IMR-90 (cell line): ENCODE measurements around the gene RB1. TPM values are rescaled to one million over a fixed set of nuclear protein-coding genes. Genes with fewer than 3 reads are reported as not detected.

Experiments
- ATAC-seq: fragments of 200-7000 bp; cut with Tn5 transposase; 2 replicates; pipeline ENCODE4 v1.9.1; 2020; ENCODE audit warnings: low read depth, mild to moderate bottlenecking, moderate library complexity
- BruUV-seq: library from RNA; stranded (reverse); fragments of 400-500 nt; replicated peaks from 2 replicates; lab custom pipeline; 2021; lab: Mats Ljungman, UMichigan
- CTCF ChIA-PET: fragments of 300-600 bp; formaldehyde crosslinking; extraction: SDS; loops from one replicate; lab custom pipeline; 2021; ENCODE audit warnings: antibody characterized with exemption; lab: Yijun Ruan, JAX
- POLR2A ChIA-PET: fragments of 300-600 bp; sonication (Branson Sonifier 250); formaldehyde crosslinking; loops from one replicate; lab custom pipeline; 2022; ENCODE audit warnings: antibody characterized with exemption; ENCODE audit not compliant: unreplicated experiment; lab: Charles Lee
- DNase-seq: peaks from one replicate; pipeline ENCODE4 v3.0.0; 2013
- H2AFZ ChIP-seq: replicated peaks from 2 replicates; pipeline ENCODE3; 2013; ENCODE audit warnings: low read length, mild to moderate bottlenecking; ENCODE audit not compliant: poor library complexity
- H2AK5ac ChIP-seq: 2 replicates; pipeline ENCODE4 v1.6.1; 2013; ENCODE audit warnings: low read depth, low read length, inconsistent platforms
- H2AK9ac ChIP-seq: replicated peaks from 2 replicates; pipeline ENCODE3; 2013; ENCODE audit warnings: mild to moderate bottlenecking, low read depth, low read length, moderate library complexity; ENCODE audit not compliant: poor library complexity
- H2BK120ac ChIP-seq: 2 replicates; pipeline ENCODE4 v1.6.1; 2013; ENCODE audit warnings: low read depth, low read length, inconsistent platforms
- H2BK15ac ChIP-seq: 3 replicates; pipeline ENCODE4 v1.6.1; 2013; ENCODE audit warnings: low read depth, low read length, inconsistent platforms
- H2BK20ac ChIP-seq: 2 replicates; pipeline ENCODE4 v1.6.1; 2013; ENCODE audit warnings: low read depth, mild to moderate bottlenecking, inconsistent platforms, low read length, moderate library complexity
- H2BK5ac ChIP-seq: 2 replicates; pipeline ENCODE4 v1.6.1; 2013; ENCODE audit warnings: mild to moderate bottlenecking, low read depth, low read length, inconsistent platforms; ENCODE audit not compliant: poor library complexity, severe bottlenecking
- H3K14ac ChIP-seq: replicated peaks from 2 replicates; pipeline ENCODE4 v1.6.1; 2013; ENCODE audit warnings: low read depth, low read length, inconsistent platforms
- H3K18ac ChIP-seq: 2 replicates; pipeline ENCODE4 v1.6.1; 2013; ENCODE audit warnings: low read depth, low read length, control low read depth
- H3K23ac ChIP-seq: 2 replicates; pipeline ENCODE4 v1.6.1; 2013; ENCODE audit warnings: low read depth, low read length, inconsistent platforms
- H3K27ac ChIP-seq: 2 replicates; pipeline ENCODE4 v1.5.1; 2013; ENCODE audit warnings: mild to moderate bottlenecking, control low read depth, low read length; ENCODE audit not compliant: insufficient read depth
- H3K27me3 ChIP-seq: 2 replicates; pipeline ENCODE4 v1.6.1; 2013; ENCODE audit warnings: low read length; ENCODE audit not compliant: control insufficient read depth, insufficient read depth
- H3K36me3 ChIP-seq: 2 replicates; pipeline ENCODE4 v1.6.1; 2013; ENCODE audit warnings: low read length, mixed read lengths; ENCODE audit not compliant: control insufficient read depth, insufficient read depth
- H3K4ac ChIP-seq: 2 replicates; pipeline ENCODE4 v1.6.1; 2013; ENCODE audit warnings: low read depth, low read length, inconsistent platforms
- H3K4me1 ChIP-seq: 2 replicates; pipeline ENCODE4 v1.6.1; 2013; ENCODE audit warnings: low read length, mixed read lengths; ENCODE audit not compliant: control insufficient read depth, insufficient read depth
- H3K4me2 ChIP-seq: 2 replicates; pipeline ENCODE4 v1.6.1; 2013; ENCODE audit warnings: low read depth, mild to moderate bottlenecking, control low read depth, low read length, moderate library complexity
- H3K4me3 ChIP-seq: 2 replicates; pipeline ENCODE4 v1.5.1; 2013; ENCODE audit warnings: low read depth, mild to moderate bottlenecking, control low read depth, low read length, moderate library complexity; ENCODE audit not compliant: insufficient read depth
- H3K56ac ChIP-seq: 2 replicates; pipeline ENCODE4 v1.6.1; 2013; ENCODE audit warnings: low read length, inconsistent platforms; ENCODE audit not compliant: insufficient read depth; ENCODE audit errors: extremely low read depth
- H3K79me1 ChIP-seq, 2 experiments: 2 replicates each; pipeline ENCODE4 v1.6.1; 2013; ENCODE audit warnings: low read length in 2 of 2, inconsistent platforms in 1 of 2, low read depth in 1 of 2
- H3K9ac ChIP-seq: 2 replicates; pipeline ENCODE4 v1.6.1; 2013; ENCODE audit warnings: low read depth, low read length, control low read depth
- H3K9me1 ChIP-seq: 2 replicates; pipeline ENCODE4 v1.6.1; 2013; ENCODE audit warnings: low read length, inconsistent platforms; ENCODE audit not compliant: insufficient read depth
- H3K9me3 ChIP-seq: 2 replicates; pipeline ENCODE4 v1.6.1; 2013; ENCODE audit warnings: low read length; ENCODE audit not compliant: control insufficient read depth, insufficient read depth
- H4K20me1 ChIP-seq: 2 replicates; pipeline ENCODE4 v1.6.1; 2013; ENCODE audit warnings: low read length, inconsistent platforms; ENCODE audit not compliant: insufficient read depth
- H4K5ac ChIP-seq: 2 replicates; pipeline ENCODE4 v1.6.1; 2013; ENCODE audit warnings: mild to moderate bottlenecking, low read depth, low read length, control low read depth
- H4K8ac ChIP-seq, 2 experiments: 2 replicates each; pipeline ENCODE4 v1.6.1; 2013; ENCODE audit warnings: low read depth in 2 of 2, low read length in 2 of 2, control low read depth in 1 of 2, inconsistent platforms in 1 of 2
- H4K91ac ChIP-seq: 2 replicates; pipeline ENCODE4 v1.6.1; 2013; ENCODE audit warnings: low read depth, low read length, inconsistent platforms; ENCODE audit not compliant: insufficient read depth
- BHLHE40 ChIP-seq: fragments of 150-350 bp; IDR thresholded peaks from 2 replicates; pipeline ENCODE4 v1.6.1; 2016; ENCODE audit warnings: mild to moderate bottlenecking, low read depth, low read length
- CEBPB ChIP-seq: IDR thresholded peaks from 2 replicates; pipeline ENCODE4 v1.6.1; 2012; ENCODE audit warnings: low read depth, low read length, improper control_type of control experiment
- CHD1 ChIP-seq: IDR thresholded peaks from 2 replicates; pipeline ENCODE4 v1.6.1; 2012; ENCODE audit warnings: low read depth, low read length, improper control_type of control experiment
- FOS ChIP-seq: fragments of 150-350 bp; IDR thresholded peaks from 2 replicates; pipeline ENCODE4 v1.6.1; 2016; ENCODE audit warnings: low read depth, low read length
- MAFK ChIP-seq: IDR thresholded peaks from 2 replicates; pipeline ENCODE4 v1.6.1; 2012; ENCODE audit warnings: low read depth, low read length, improper control_type of control experiment
- MAZ ChIP-seq: IDR thresholded peaks from 2 replicates; pipeline ENCODE4 v1.6.1; 2012; ENCODE audit warnings: low read depth, mild to moderate bottlenecking, low read length, improper control_type of control experiment, moderate library complexity, borderline replicate concordance
- MXI1 ChIP-seq: IDR thresholded peaks from 2 replicates; pipeline ENCODE4 v1.6.1; 2012; ENCODE audit warnings: low read depth, mild to moderate bottlenecking, low read length, moderate library complexity, borderline replicate concordance
- NFE2L2 ChIP-seq: fragments of 150-350 bp; IDR thresholded peaks from 2 replicates; pipeline ENCODE4 v1.6.1; 2016; ENCODE audit warnings: low read depth, mild to moderate bottlenecking, low read length
- POLR2A ChIP-seq: IDR thresholded peaks from 2 replicates; pipeline ENCODE4 v1.6.1; 2012; ENCODE audit warnings: mild to moderate bottlenecking, low read depth, low read length
- RAD21 ChIP-seq: IDR thresholded peaks from 2 replicates; pipeline ENCODE4 v1.6.1; 2012; ENCODE audit warnings: low read length, improper control_type of control experiment
- RCOR1 ChIP-seq: IDR thresholded peaks from 2 replicates; pipeline ENCODE4 v1.6.1; 2012; ENCODE audit warnings: mild to moderate bottlenecking, low read length, improper control_type of control experiment; ENCODE audit not compliant: insufficient replicate concordance
- RFX5 ChIP-seq: IDR thresholded peaks from 2 replicates; pipeline ENCODE4 v1.8.0; 2012; ENCODE audit warnings: low read depth, mild to moderate bottlenecking, low read length, moderate library complexity
- SMC3 ChIP-seq: fragments of 150-350 bp; IDR thresholded peaks from 2 replicates; pipeline ENCODE4 v1.6.1; 2016; ENCODE audit warnings: low read depth, mild to moderate bottlenecking, antibody characterized with exemption, low read length, moderate library complexity
- WGBS, 2 experiments: methylation state at CpG; one replicate each; pipeline versions ENCODE4 v1.1.5 to v1.1.7; 2013; ENCODE audit warnings: missing lambda C conversion rate in 2 of 2; ENCODE audit not compliant: insufficient read length in 1 of 2; ENCODE audit errors: extremely low coverage in 2 of 2; 5-methylcytosine and 5-hydroxymethylcytosine counted together
- dilution Hi-C: fragments of 300-500 bp; cut with HindIII; formaldehyde crosslinking; loops from one replicate; pipeline ENCODE4 v1.14.3; 2018; ENCODE audit warnings: low sequenced_read_pairs; ENCODE audit not compliant: unreplicated experiment
- in situ Hi-C: fragments of 300-500 bp; cut with MboI; formaldehyde crosslinking; loops from 3 replicates; pipeline ENCODE4 v1.14.3; 2019; ENCODE audit warnings: low sequenced_read_pairs, inconsistent platforms, mixed read lengths
- intact Hi-C: fragments of 100-400 bp; cut with micrococcal nuclease; formaldehyde crosslinking; loops from 2 replicates; pipeline ENCODE4 v1.10.0; 2022
- polyA plus RNA-seq, 3 experiments: library from polyadenylated mRNA; depleted of rRNA; stranded (reverse); fragments of >200 nt; gene quantifications; 2 replicates each; pipeline ENCODE4 v1.2.3, GENCODE V29; 2012; ENCODE audit warnings: low replicate concordance in 1 of 3
- total RNA-seq: library from RNA; depleted of rRNA; stranded (reverse); fragments of >200 nt; gene quantifications from 2 replicates; pipeline ENCODE4 v1.2.3, GENCODE V29; 2012
- TF ChIP-seq, protein P1 (sequence below): fragments of 150-350 bp; IDR thresholded peaks from 2 replicates; pipeline ENCODE4 v1.6.1; 2016; ENCODE audit warnings: low read depth, mild to moderate bottlenecking, low read length, moderate library complexity, borderline replicate concordance
- TF ChIP-seq, protein P2 (sequence below): fragments of 150-350 bp; IDR thresholded peaks from 2 replicates; pipeline ENCODE4 v1.6.1; 2017; ENCODE audit warnings: mild to moderate bottlenecking, antibody characterized with exemption, low read length, low read depth
- TF ChIP-seq, protein P3 (sequence below): conservative IDR thresholded peaks from 2 replicates; pipeline ENCODE4 v1.5.1; 2012; ENCODE audit warnings: mild to moderate bottlenecking, low read depth, low read length, improper control_type of control experiment

RB1 gene
- total and polyA plus RNA-seq, 2 of the 4 experiments (the other 2 are of a cell fraction) = 11.4 to 15.4 TPM

DNA sequence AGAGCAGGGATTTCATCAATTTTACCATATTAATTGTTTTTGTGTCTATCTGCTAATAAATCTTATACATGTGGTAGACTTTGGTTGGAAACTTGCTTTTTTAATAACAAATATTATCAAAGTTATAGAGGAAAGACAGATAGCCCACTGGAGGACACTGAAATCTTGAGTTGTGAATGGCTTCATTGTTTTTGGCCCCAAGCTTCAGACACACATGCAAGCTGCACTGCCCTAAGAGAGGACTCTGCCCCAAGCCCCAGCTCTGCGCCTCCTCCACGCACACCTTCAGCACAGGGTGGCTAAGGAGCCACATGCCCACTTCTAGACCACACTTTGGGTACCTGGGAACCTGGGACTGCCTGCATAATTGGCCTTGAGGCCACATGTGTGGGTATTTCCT is 194.1 kb downstream of the RB1 start:
- Histone ChIP-seq H2BK15ac (no peak overlapping the region), H4K5ac (no peak overlapping the region), H3K14ac (no peak overlapping the region), H3K79me1 (no peaks in the 10 kb centered on the region), H3K18ac (no peak overlapping the region), H2AK9ac (no peak overlapping the region), H3K27me3 (no peaks in the 10 kb centered on the region), H2AFZ (no peak overlapping the region), H4K91ac (no peak overlapping the region), H3K36me3 (no peaks in the 10 kb centered on the region), H3K4me3 (no peak overlapping the region), H2BK20ac (no peak overlapping the region), H2BK5ac (no peak overlapping the region), H3K9me1 (peaks cover 6% of the 10 kb centered on the region), H2BK120ac (no peak overlapping the region), H3K9me3 (no peaks in the 10 kb centered on the region), H3K56ac (no peak overlapping the region), H4K8ac (no peak overlapping the region), H3K27ac (no peak overlapping the region), H3K23ac (no peak overlapping the region), H3K9ac (no peak overlapping the region), H3K4me1 (peaks cover 12% of the 10 kb centered on the region), H3K4ac (no peak overlapping the region), H4K20me1 (no peaks in the 10 kb centered on the region; the same call in 1 of the 2 replicates), H2AK5ac (no peak overlapping the region), H3K4me2 (no peak overlapping the region)
- intact Hi-C loops (no loop called here), dilution Hi-C loops (no loop called here), in situ Hi-C loops (no loop called here)
- WGBS, 2 experiments = 100% methylated on average over 2 of the region's 2 CpGs; no CpG with 5 or more reads in 1 of the 2 experiments
- TF ChIP-seq RCOR1 = no peak
- no peak for TF ChIP-seq POLR2A
- TF ChIP-seq, protein P1, sequence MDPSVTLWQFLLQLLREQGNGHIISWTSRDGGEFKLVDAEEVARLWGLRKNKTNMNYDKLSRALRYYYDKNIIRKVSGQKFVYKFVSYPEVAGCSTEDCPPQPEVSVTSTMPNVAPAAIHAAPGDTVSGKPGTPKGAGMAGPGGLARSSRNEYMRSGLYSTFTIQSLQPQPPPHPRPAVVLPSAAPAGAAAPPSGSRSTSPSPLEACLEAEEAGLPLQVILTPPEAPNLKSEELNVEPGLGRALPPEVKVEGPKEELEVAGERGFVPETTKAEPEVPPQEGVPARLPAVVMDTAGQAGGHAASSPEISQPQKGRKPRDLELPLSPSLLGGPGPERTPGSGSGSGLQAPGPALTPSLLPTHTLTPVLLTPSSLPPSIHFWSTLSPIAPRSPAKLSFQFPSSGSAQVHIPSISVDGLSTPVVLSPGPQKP = no peak
- no peak for TF ChIP-seq SMC3
- TF ChIP-seq, protein P2, sequence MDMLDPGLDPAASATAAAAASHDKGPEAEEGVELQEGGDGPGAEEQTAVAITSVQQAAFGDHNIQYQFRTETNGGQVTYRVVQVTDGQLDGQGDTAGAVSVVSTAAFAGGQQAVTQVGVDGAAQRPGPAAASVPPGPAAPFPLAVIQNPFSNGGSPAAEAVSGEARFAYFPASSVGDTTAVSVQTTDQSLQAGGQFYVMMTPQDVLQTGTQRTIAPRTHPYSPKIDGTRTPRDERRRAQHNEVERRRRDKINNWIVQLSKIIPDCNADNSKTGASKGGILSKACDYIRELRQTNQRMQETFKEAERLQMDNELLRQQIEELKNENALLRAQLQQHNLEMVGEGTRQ = no peak
- no peak for TF ChIP-seq MAFK
- TF ChIP-seq MAZ = no peak
- no peak for TF ChIP-seq CEBPB
- TF ChIP-seq CHD1 = no peak
- TF ChIP-seq MXI1 = no peak
- no peak for TF ChIP-seq BHLHE40
- TF ChIP-seq NFE2L2 = no peak
- no peak for TF ChIP-seq FOS
- TF ChIP-seq, protein P3, sequence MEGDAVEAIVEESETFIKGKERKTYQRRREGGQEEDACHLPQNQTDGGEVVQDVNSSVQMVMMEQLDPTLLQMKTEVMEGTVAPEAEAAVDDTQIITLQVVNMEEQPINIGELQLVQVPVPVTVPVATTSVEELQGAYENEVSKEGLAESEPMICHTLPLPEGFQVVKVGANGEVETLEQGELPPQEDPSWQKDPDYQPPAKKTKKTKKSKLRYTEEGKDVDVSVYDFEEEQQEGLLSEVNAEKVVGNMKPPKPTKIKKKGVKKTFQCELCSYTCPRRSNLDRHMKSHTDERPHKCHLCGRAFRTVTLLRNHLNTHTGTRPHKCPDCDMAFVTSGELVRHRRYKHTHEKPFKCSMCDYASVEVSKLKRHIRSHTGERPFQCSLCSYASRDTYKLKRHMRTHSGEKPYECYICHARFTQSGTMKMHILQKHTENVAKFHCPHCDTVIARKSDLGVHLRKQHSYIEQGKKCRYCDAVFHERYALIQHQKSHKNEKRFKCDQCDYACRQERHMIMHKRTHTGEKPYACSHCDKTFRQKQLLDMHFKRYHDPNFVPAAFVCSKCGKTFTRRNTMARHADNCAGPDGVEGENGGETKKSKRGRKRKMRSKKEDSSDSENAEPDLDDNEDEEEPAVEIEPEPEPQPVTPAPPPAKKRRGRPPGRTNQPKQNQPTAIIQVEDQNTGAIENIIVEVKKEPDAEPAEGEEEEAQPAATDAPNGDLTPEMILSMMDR = no peak
- TF ChIP-seq RFX5 = no peak
- TF ChIP-seq RAD21 = no peak
- BruUV-seq = no TSS peak
- CTCF ChIA-PET = no interaction called here
- DNase-seq = no peak
- no peak for ATAC-seq
- POLR2A ChIA-PET = no interaction called here
